ENCODE data around the gene KRT3.

- no peak for TF ChIP-seq POLR2A (conservative IDR thresholded peaks at IDR 0.05)
- TF ChIP-seq FOXP1 (CRISPR knock-in tag; IDR thresholded peaks at IDR 0.05): no peak
These were observed 13.4 kb downstream of the KRT3 start for GRCh38 chr12:52782502-52782901.
